ENCODE data around the gene RYR3.

The RYR3 gene

GRCh38 chr15:33662014-33662413 is 351.2 kb downstream of the RYR3 start:
- no peak for DNase-seq

- no peak for DNase-seq
Measured at GRCh38 chr15:33664947-33665346, 354.2 kb downstream of the RYR3 start.

GRCh38 chr15:33670567-33670966 is 359.8 kb downstream of the RYR3 start:
- DNase-seq: no peak

GRCh38 chr15:33671456-33671855 is 360.7 kb downstream of the RYR3 start:
- DNase-seq: no peak

- no peak for DNase-seq
Measured at GRCh38 chr15:33675246-33675645, 364.5 kb downstream of the RYR3 start.

GRCh38 chr15:33677238-33677830 is 366.6 kb downstream of the RYR3 start:
- DNase-seq: no peak

- no peak for DNase-seq
Measured at GRCh38 chr15:33678176-33678575, 367.4 kb downstream of the RYR3 start.

- DNase-seq: no peak
Measured at GRCh38 chr15:33678602-33679001, 367.8 kb downstream of the RYR3 start.

GRCh38 chr15:33679061-33679460 is 368.3 kb downstream of the RYR3 start:
- DNase-seq: no peak

GRCh38 chr15:33680336-33680735 is 369.6 kb downstream of the RYR3 start:
- DNase-seq: no peak

- DNase-seq: no peak
Measured at GRCh38 chr15:33693166-33693800, 382.5 kb downstream of the RYR3 start.

- no peak for DNase-seq
Measured at GRCh38 chr15:33698126-33698525, 387.4 kb downstream of the RYR3 start.

GRCh38 chr15:33699145-33699544 is 388.4 kb downstream of the RYR3 start:
- no peak for DNase-seq

- no peak for DNase-seq
Measured at GRCh38 chr15:33699691-33700447, 389.1 kb downstream of the RYR3 start.

GRCh38 chr15:33700695-33701303 is 390.0 kb downstream of the RYR3 start:
- peak; percentile 14 for DNase-seq

- no peak for DNase-seq
Measured at GRCh38 chr15:33701304-33701696, 390.5 kb downstream of the RYR3 start.

GRCh38 chr15:33706173-33706572 is 395.4 kb downstream of the RYR3 start:
- no peak for DNase-seq

- DNase-seq: no peak
Measured at GRCh38 chr15:33710748-33711147, 400.0 kb downstream of the RYR3 start.

- DNase-seq: no peak
Measured at GRCh38 chr15:33716025-33716424, 405.3 kb downstream of the RYR3 start.

- DNase-seq: peak; percentile 6
Measured at GRCh38 chr15:33720952-33721351, 410.2 kb downstream of the RYR3 start.

GRCh38 chr15:33722005-33722672 is 411.4 kb downstream of the RYR3 start:
- DNase-seq: no peak

- no peak for DNase-seq
Measured at GRCh38 chr15:33722673-33723015, 411.9 kb downstream of the RYR3 start.

GRCh38 chr15:33724321-33725036 is 413.7 kb downstream of the RYR3 start:
- DNase-seq: no peak

Data from NCI-H226 (cell line).